GM12878 (cell line): ENCODE data around the gene APC2. TPM values are rescaled to one million over a fixed set of nuclear protein-coding genes. Genes with fewer than 3 reads are reported as not detected.

ENCODE experiments used
- ATAC-seq: fragments of 200-7000 bp; cut with Tn5 transposase; 3 replicates; pipeline ENCODE4 v1.9.1; 2020; ENCODE audit warnings: mild to moderate bottlenecking, moderate library complexity
- BruUV-seq: library from RNA; stranded (reverse); fragments of 400-500 nt; replicated peaks from 2 replicates; lab custom pipeline; 2021; lab: Mats Ljungman, UMichigan
- CTCF ChIA-PET: fragments of 300-600 bp; sonication (Branson Sonifier 250); formaldehyde crosslinking; extraction: SDS; loops from one replicate; lab custom pipeline; 2021; ENCODE audit warnings: inconsistent platforms; lab: Yijun Ruan, JAX
- POLR2A ChIA-PET: fragments of 350-600 bp; formaldehyde crosslinking; extraction: SDS; loops from one replicate; lab custom pipeline; 2021; ENCODE audit warnings: inconsistent platforms; lab: Charles Lee
- RAD21 ChIA-PET: fragments of 300-600 bp; sonication (Branson Sonifier 250); formaldehyde crosslinking; loops from one replicate; lab custom pipeline; 2023; ENCODE audit warnings: antibody characterized with exemption; ENCODE audit not compliant: unreplicated experiment; lab: Charles Lee
- SMC1A ChIA-PET: fragments of 300-600 bp; sonication (Branson Sonifier 250); formaldehyde crosslinking; loops from one replicate; lab custom pipeline; 2023; ENCODE audit not compliant: unreplicated experiment, uncharacterized antibody; lab: Charles Lee
- DNase-seq: peaks from one replicate; pipeline ENCODE4 v3.0.0-alpha.2; 2011; ENCODE audit warnings: low read depth, low spot score
- FAIRE-seq: peaks from 3 replicates; lab custom pipeline; 2011; peaks lifted over from hg19 to GRCh38; lab: Jason Lieb, UNC
- H2AFZ ChIP-seq: 2 replicates; pipeline ENCODE4 v1.6.0; 2011; ENCODE audit warnings: low read depth, low read length, control low read depth; ENCODE audit not compliant: control insufficient read depth
- H3K27ac ChIP-seq: 2 replicates; pipeline ENCODE4 v1.5.1; 2011; ENCODE audit warnings: control low read depth; ENCODE audit not compliant: control insufficient read depth, insufficient read depth
- H3K27me3 ChIP-seq, 2 experiments: replicated peaks in 1 of 2; 2 replicates each; pipeline versions ENCODE4 v1.6.0 to v1.6.1; 2011; ENCODE audit warnings: low read length in 1 of 2; ENCODE audit not compliant: control insufficient read depth in 2 of 2, insufficient read depth in 2 of 2
- H3K36me3 ChIP-seq, 2 experiments: 2 replicates each; pipeline ENCODE4 v1.5.1; 2011; ENCODE audit warnings: low read length in 1 of 2; ENCODE audit not compliant: control insufficient read depth in 2 of 2, insufficient read depth in 2 of 2
- H3K4me1 ChIP-seq: 2 replicates; pipeline ENCODE4 v1.6.1; 2011; ENCODE audit warnings: mild to moderate bottlenecking, low read length, moderate library complexity, mixed read lengths; ENCODE audit not compliant: control insufficient read depth, insufficient read depth
- H3K4me2 ChIP-seq: 2 replicates; pipeline ENCODE4 v1.6.0; 2011; ENCODE audit warnings: control low read depth; ENCODE audit not compliant: control insufficient read depth, insufficient read depth
- H3K4me3 ChIP-seq: fragments of 200-600 bp; sonication (generic); 2 replicates; pipeline ENCODE4 v1.5.1; 2016
- H3K79me2 ChIP-seq: 2 replicates; pipeline ENCODE4 v1.6.0; 2011; ENCODE audit warnings: low read length; ENCODE audit not compliant: control insufficient read depth, insufficient read depth
- H3K9ac ChIP-seq: 2 replicates; pipeline ENCODE4 v1.8.0; 2011; ENCODE audit warnings: low read length, control low read depth, mixed read lengths; ENCODE audit not compliant: control insufficient read depth, insufficient read depth
- H3K9me3 ChIP-seq: replicated peaks from 3 replicates; pipeline ENCODE4 v1.5.1; 2011; ENCODE audit warnings: mild to moderate bottlenecking, low read length; ENCODE audit not compliant: control insufficient read depth, insufficient read depth
- H4K20me1 ChIP-seq: 2 replicates; pipeline ENCODE4 v1.6.0; 2011; ENCODE audit not compliant: control insufficient read depth, insufficient read depth
- KLF5 ChIP-seq: fragments of 450-650 bp; IDR thresholded peaks from 2 replicates; pipeline ENCODE4 v1.6.1; 2014; ENCODE audit warnings: mild to moderate bottlenecking; ENCODE audit not compliant: partially characterized antibody
- NR2C1 ChIP-seq: fragments of 450-650 bp; IDR thresholded peaks from 2 replicates; pipeline ENCODE4 v1.6.1; 2017; ENCODE audit warnings: antibody characterized with exemption, mild to moderate bottlenecking, moderate library complexity
- RELB ChIP-seq: fragments of 450-650 bp; IDR thresholded peaks from 2 replicates; pipeline ENCODE4 v1.6.1; 2017; ENCODE audit warnings: low read depth, mild to moderate bottlenecking, moderate library complexity
- TCF3 ChIP-seq: IDR thresholded peaks from 2 replicates; pipeline ENCODE4 v1.6.1; 2012; ENCODE audit warnings: low read depth, mild to moderate bottlenecking, low read length, borderline replicate concordance; ENCODE audit not compliant: insufficient read depth
- WGBS: methylation state at CpG from one replicate; pipeline ENCODE4 v1.1.6; 2016; ENCODE audit warnings: low lambda C conversion rate; ENCODE audit not compliant: insufficient replicate concordance, insufficient coverage; ENCODE audit errors: missing lambda C conversion rate; 5-methylcytosine and 5-hydroxymethylcytosine counted together
- in situ Hi-C: fragments of 300-500 bp; cut with MboI; formaldehyde crosslinking; loops from 9 replicates; pipeline ENCODE4 v1.14.3; 2018; ENCODE audit warnings: mixed read lengths
- intact Hi-C: fragments of 100-400 bp; cut with micrococcal nuclease; formaldehyde crosslinking; loops from one replicate; pipeline ENCODE4 v1.14.2; 2022; ENCODE audit not compliant: unreplicated experiment
- polyA plus RNA-seq, 11 experiments: library from polyadenylated mRNA; depleted of rRNA in 4 of 11; unstranded in 6 of 11; stranded (reverse) in 5 of 11; fragments of >200 nt; fragmentation: Nextera tagmentation in 4 of 11; fragmentation: Illumina TruSeq in 1 of 11; extraction: Ambion mirVana in 4 of 11; extraction: Trizol in 1 of 11; gene quantifications; 1 replicate in 1 of 11; 2 replicates in 10 of 11; pipeline versions ENCODE4 v1.2.1 to v1.2.3, GENCODE V29; 2011 to 2016; ENCODE audit warnings: inconsistent platforms in 2 of 11, missing spikeins in 2 of 11, low read depth in 1 of 11
- total RNA-seq, 4 experiments: library from RNA; depleted of rRNA in 3 of 4; stranded (reverse); fragments of >200 nt in 3 of 4; fragmentation: Illumina TruSeq in 1 of 4; extraction: Trizol in 1 of 4; gene quantifications; 2 replicates each; pipeline versions ENCODE4 v1.2.1 to v1.2.3, GENCODE V29; 2013 to 2021
- TF ChIP-seq, protein P1 (sequence below): fragments of 450-650 bp; IDR thresholded peaks from 2 replicates; pipeline ENCODE4 v1.6.1; 2017; ENCODE audit warnings: mild to moderate bottlenecking, moderate library complexity
- TF ChIP-seq, protein P2 (sequence below): IDR thresholded peaks from 2 replicates; pipeline ENCODE4 v1.6.1; 2011; ENCODE audit warnings: borderline replicate concordance, low read depth, mild to moderate bottlenecking, moderate library complexity, mixed read lengths, low read length; ENCODE audit not compliant: insufficient read depth; ENCODE audit errors: extremely low read length
- TF ChIP-seq, protein P3 (sequence below): fragments of 450-650 bp; IDR thresholded peaks from 2 replicates; pipeline ENCODE4 v1.6.1; 2016; ENCODE audit warnings: mild to moderate bottlenecking
- TF ChIP-seq, protein P4 (sequence below): fragments of 450-650 bp; IDR thresholded peaks from 2 replicates; pipeline ENCODE4 v1.6.1; 2016; ENCODE audit warnings: mild to moderate bottlenecking
- TF ChIP-seq, protein P5 (sequence below): fragments of 450-650 bp; IDR thresholded peaks from 2 replicates; pipeline ENCODE4 v1.6.1; 2017; ENCODE audit warnings: mild to moderate bottlenecking, low read depth, inconsistent platforms; ENCODE audit not compliant: poor library complexity, severe bottlenecking

Gene APC2
- total and polyA plus RNA-seq, 10 of the 15 experiments (the other 5 are each of a cell fraction or from before 2014, with no cell fraction given): under 0.01 to 0.73 (median 0.04) TPM; not detected in 5

DNA sequence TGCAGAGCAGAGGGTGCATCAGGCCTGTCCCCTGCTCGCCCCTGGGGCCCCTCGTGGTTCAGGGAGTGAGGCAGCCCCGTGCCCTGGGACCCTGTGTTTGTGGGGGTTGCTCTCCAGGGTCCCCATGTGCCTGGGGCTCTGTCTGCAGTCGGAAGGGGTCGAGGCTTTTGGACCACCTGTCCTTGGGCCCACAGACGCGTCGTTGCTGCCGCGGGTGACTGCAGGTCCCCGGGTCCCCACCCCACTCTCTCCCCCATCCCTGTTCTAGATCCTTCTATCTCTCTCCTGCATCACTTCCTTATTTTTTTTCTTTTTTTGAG lies 38.3 kb downstream of the APC2 start:
- intact Hi-C loops: no loop called here
- TF ChIP-seq TCF3 (no peak), KLF5 (no peak), RELB (no peak), NR2C1 (no peak)
- TF ChIP-seq, protein P1, sequence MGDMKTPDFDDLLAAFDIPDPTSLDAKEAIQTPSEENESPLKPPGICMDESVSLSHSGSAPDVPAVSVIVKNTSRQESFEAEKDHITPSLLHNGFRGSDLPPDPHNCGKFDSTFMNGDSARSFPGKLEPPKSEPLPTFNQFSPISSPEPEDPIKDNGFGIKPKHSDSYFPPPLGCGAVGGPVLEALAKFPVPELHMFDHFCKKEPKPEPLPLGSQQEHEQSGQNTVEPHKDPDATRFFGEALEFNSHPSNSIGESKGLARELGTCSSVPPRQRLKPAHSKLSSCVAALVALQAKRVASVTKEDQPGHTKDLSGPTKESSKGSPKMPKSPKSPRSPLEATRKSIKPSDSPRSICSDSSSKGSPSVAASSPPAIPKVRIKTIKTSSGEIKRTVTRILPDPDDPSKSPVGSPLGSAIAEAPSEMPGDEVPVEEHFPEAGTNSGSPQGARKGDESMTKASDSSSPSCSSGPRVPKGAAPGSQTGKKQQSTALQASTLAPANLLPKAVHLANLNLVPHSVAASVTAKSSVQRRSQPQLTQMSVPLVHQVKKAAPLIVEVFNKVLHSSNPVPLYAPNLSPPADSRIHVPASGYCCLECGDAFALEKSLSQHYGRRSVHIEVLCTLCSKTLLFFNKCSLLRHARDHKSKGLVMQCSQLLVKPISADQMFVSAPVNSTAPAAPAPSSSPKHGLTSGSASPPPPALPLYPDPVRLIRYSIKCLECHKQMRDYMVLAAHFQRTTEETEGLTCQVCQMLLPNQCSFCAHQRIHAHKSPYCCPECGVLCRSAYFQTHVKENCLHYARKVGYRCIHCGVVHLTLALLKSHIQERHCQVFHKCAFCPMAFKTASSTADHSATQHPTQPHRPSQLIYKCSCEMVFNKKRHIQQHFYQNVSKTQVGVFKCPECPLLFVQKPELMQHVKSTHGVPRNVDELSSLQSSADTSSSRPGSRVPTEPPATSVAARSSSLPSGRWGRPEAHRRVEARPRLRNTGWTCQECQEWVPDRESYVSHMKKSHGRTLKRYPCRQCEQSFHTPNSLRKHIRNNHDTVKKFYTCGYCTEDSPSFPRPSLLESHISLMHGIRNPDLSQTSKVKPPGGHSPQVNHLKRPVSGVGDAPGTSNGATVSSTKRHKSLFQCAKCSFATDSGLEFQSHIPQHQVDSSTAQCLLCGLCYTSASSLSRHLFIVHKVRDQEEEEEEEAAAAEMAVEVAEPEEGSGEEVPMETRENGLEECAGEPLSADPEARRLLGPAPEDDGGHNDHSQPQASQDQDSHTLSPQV: no peak
- TF ChIP-seq, protein P2, sequence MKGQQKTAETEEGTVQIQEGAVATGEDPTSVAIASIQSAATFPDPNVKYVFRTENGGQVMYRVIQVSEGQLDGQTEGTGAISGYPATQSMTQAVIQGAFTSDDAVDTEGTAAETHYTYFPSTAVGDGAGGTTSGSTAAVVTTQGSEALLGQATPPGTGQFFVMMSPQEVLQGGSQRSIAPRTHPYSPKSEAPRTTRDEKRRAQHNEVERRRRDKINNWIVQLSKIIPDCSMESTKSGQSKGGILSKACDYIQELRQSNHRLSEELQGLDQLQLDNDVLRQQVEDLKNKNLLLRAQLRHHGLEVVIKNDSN: no peak
- TF ChIP-seq, protein P3, sequence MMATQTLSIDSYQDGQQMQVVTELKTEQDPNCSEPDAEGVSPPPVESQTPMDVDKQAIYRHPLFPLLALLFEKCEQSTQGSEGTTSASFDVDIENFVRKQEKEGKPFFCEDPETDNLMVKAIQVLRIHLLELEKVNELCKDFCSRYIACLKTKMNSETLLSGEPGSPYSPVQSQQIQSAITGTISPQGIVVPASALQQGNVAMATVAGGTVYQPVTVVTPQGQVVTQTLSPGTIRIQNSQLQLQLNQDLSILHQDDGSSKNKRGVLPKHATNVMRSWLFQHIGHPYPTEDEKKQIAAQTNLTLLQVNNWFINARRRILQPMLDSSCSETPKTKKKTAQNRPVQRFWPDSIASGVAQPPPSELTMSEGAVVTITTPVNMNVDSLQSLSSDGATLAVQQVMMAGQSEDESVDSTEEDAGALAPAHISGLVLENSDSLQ: no peak
- TF ChIP-seq, protein P4, sequence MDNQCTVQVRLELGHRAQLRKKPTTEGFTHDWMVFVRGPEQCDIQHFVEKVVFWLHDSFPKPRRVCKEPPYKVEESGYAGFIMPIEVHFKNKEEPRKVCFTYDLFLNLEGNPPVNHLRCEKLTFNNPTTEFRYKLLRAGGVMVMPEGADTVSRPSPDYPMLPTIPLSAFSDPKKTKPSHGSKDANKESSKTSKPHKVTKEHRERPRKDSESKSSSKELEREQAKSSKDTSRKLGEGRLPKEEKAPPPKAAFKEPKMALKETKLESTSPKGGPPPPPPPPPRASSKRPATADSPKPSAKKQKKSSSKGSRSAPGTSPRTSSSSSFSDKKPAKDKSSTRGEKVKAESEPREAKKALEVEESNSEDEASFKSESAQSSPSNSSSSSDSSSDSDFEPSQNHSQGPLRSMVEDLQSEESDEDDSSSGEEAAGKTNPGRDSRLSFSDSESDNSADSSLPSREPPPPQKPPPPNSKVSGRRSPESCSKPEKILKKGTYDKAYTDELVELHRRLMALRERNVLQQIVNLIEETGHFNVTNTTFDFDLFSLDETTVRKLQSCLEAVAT: no peak
- TF ChIP-seq, protein P5, sequence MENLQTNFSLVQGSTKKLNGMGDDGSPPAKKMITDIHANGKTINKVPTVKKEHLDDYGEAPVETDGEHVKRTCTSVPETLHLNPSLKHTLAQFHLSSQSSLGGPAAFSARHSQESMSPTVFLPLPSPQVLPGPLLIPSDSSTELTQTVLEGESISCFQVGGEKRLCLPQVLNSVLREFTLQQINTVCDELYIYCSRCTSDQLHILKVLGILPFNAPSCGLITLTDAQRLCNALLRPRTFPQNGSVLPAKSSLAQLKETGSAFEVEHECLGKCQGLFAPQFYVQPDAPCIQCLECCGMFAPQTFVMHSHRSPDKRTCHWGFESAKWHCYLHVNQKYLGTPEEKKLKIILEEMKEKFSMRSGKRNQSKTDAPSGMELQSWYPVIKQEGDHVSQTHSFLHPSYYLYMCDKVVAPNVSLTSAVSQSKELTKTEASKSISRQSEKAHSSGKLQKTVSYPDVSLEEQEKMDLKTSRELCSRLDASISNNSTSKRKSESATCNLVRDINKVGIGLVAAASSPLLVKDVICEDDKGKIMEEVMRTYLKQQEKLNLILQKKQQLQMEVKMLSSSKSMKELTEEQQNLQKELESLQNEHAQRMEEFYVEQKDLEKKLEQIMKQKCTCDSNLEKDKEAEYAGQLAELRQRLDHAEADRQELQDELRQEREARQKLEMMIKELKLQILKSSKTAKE: no peak

More for the DNA sequence above, 38.3 kb downstream of the APC2 start:
- no peak for ATAC-seq
- ChIA-PET POLR2A (no interaction called here), RAD21 (no interaction called here), CTCF (no interaction called here), SMC1A (no interaction called here)
- Histone ChIP-seq H3K4me1 (no peaks in the 10 kb centered on the region; the same call in 1 of the 2 replicates), H3K36me3 (no peaks in the 10 kb centered on the region), H3K9me3 (no peaks in the 10 kb centered on the region), H4K20me1 (no peaks in the 10 kb centered on the region), H3K4me2 (no peak overlapping the region), H3K27ac (no peak overlapping the region), H3K79me2 (no peaks in the 10 kb centered on the region), H2AFZ (no peak overlapping the region), H3K4me3 (no peak overlapping the region), H3K9ac (no peak overlapping the region), H3K27me3 (no peaks in the 10 kb centered on the region; a peak in 1 of 4 replicates)
- no peak for FAIRE-seq
- DNase-seq: no peak
- in situ Hi-C loops: no loop called here
- BruUV-seq: no TSS peak
- 64% methylated on average over 8 of the region's 11 CpGs for WGBS
